GM12878 (cell line): ENCODE results near the gene HYCC1. TPM values are rescaled to one million over a fixed set of nuclear protein-coding genes. Genes with fewer than 3 reads are reported as not detected.

ENCODE experiments used
- ATF2 ChIP-seq: IDR thresholded peaks from 2 replicates; pipeline ENCODE4 v1.6.1; 2012; ENCODE audit warnings: low read length, inconsistent platforms
- BACH1 ChIP-seq: fragments of 450-650 bp; IDR thresholded peaks from 2 replicates; pipeline ENCODE4 v1.6.1; 2017; ENCODE audit warnings: mild to moderate bottlenecking, borderline replicate concordance
- CBX5 ChIP-seq: sonication (generic); IDR thresholded peaks from 2 replicates; pipeline ENCODE4 v1.6.1; 2016; ENCODE audit warnings: low read depth, moderate library complexity, mild to moderate bottlenecking, inconsistent platforms
- CTCF ChIP-seq, 3 experiments: IDR thresholded peaks in 2 of 3; conservative IDR thresholded peaks in 1 of 3; 2 replicates each; pipeline ENCODE4 v1.5.1; 2011; ENCODE audit warnings: low read depth in 3 of 3, low read length in 3 of 3, mild to moderate bottlenecking in 3 of 3, control low read depth in 2 of 3, moderate library complexity in 2 of 3, inconsistent platforms in 1 of 3, mixed read lengths in 1 of 3; ENCODE audit not compliant: control insufficient read depth in 2 of 3, insufficient read depth in 1 of 3; ENCODE audit errors: extremely low read depth in 1 of 3
- DPF2 ChIP-seq: fragments of 450-650 bp; IDR thresholded peaks from 2 replicates; pipeline ENCODE4 v1.6.1; 2017; ENCODE audit warnings: mild to moderate bottlenecking
- EED ChIP-seq: sonication (generic); IDR thresholded peaks from 2 replicates; pipeline ENCODE4 v1.6.1; 2016; ENCODE audit warnings: antibody characterized with exemption, low read depth
- EGR1 ChIP-seq, 2 experiments: IDR thresholded peaks; 1 replicate in 1 of 2; 2 replicates in 1 of 2; pipeline ENCODE4 v1.6.1; 2011 to 2012; ENCODE audit warnings: low read depth in 2 of 2, low read length in 2 of 2, borderline replicate concordance in 1 of 2, mild to moderate bottlenecking in 1 of 2, moderate library complexity in 1 of 2
- EP300 ChIP-seq, 2 experiments: fragments of 150-350 bp in 1 of 2; IDR thresholded peaks; 2 replicates each; pipeline ENCODE4 v1.6.1; 2011 to 2012; ENCODE audit warnings: low read depth in 2 of 2, low read length in 2 of 2, borderline replicate concordance in 1 of 2, improper control_type of control experiment in 1 of 2, inconsistent platforms in 1 of 2; ENCODE audit not compliant: control insufficient read depth in 1 of 2
- HDGF ChIP-seq: fragments of 450-650 bp; IDR thresholded peaks from 2 replicates; pipeline ENCODE4 v1.6.1; 2016; ENCODE audit warnings: antibody characterized with exemption
- IRF4 ChIP-seq: IDR thresholded peaks from 2 replicates; pipeline ENCODE4 v1.6.1; 2011; ENCODE audit warnings: low read depth, low read length
- JUNB ChIP-seq: IDR thresholded peaks from 2 replicates; pipeline ENCODE4 v1.6.1; 2016; ENCODE audit warnings: antibody characterized with exemption, mild to moderate bottlenecking
- KLF5 ChIP-seq: fragments of 450-650 bp; IDR thresholded peaks from 2 replicates; pipeline ENCODE4 v1.6.1; 2014; ENCODE audit warnings: mild to moderate bottlenecking; ENCODE audit not compliant: partially characterized antibody
- MTA2 ChIP-seq: fragments of 450-650 bp; IDR thresholded peaks from 2 replicates; pipeline ENCODE4 v1.6.1; 2016; ENCODE audit warnings: low read depth, mild to moderate bottlenecking, moderate library complexity
- NR2C2 ChIP-seq: IDR thresholded peaks from 2 replicates; pipeline ENCODE4 v1.6.1; 2011; ENCODE audit warnings: borderline replicate concordance, low read depth; ENCODE audit not compliant: control insufficient read depth, insufficient read length
- NR2F1 ChIP-seq: fragments of 450-650 bp; conservative IDR thresholded peaks from 2 replicates; pipeline ENCODE4 v1.6.1; 2017; ENCODE audit warnings: mild to moderate bottlenecking
- POLR2AphosphoS2 ChIP-seq: IDR thresholded peaks from 2 replicates; pipeline ENCODE4 v1.6.1; 2011; ENCODE audit warnings: low read depth, mild to moderate bottlenecking, low read length, improper control_type of control experiment, moderate library complexity
- POLR2AphosphoS5 ChIP-seq: IDR thresholded peaks from 2 replicates; pipeline ENCODE4 v1.6.1; 2011; ENCODE audit warnings: mild to moderate bottlenecking, low read length, inconsistent platforms
- RBBP5 ChIP-seq: fragments of 200-600 bp; sonication (generic); conservative IDR thresholded peaks from 2 replicates; pipeline ENCODE4 v1.6.1; 2016
- RUNX3 ChIP-seq: IDR thresholded peaks from 2 replicates; pipeline ENCODE4 v1.6.1; 2012; ENCODE audit warnings: low read length, inconsistent platforms
- SKIL ChIP-seq: fragments of 450-650 bp; IDR thresholded peaks from 2 replicates; pipeline ENCODE4 v1.6.1; 2017; ENCODE audit warnings: mild to moderate bottlenecking, low read depth, inconsistent platforms; ENCODE audit not compliant: poor library complexity, severe bottlenecking
- SMARCA5 ChIP-seq: fragments of 450-650 bp; IDR thresholded peaks from 2 replicates; pipeline ENCODE4 v1.6.1; 2017; ENCODE audit warnings: mild to moderate bottlenecking
- SRF ChIP-seq, 2 experiments: IDR thresholded peaks; 2 replicates each; pipeline ENCODE4 v1.6.1; 2011; ENCODE audit warnings: low read depth in 2 of 2, low read length in 2 of 2, mild to moderate bottlenecking in 1 of 2, moderate library complexity in 1 of 2
- SUZ12 ChIP-seq: fragments of 200-600 bp; sonication (generic); IDR thresholded peaks from one replicate; pipeline ENCODE4 v1.6.1; 2018; ENCODE audit warnings: antibody characterized with exemption, mild to moderate bottlenecking; ENCODE audit not compliant: unreplicated experiment
- YY1 ChIP-seq: IDR thresholded peaks from 2 replicates; pipeline ENCODE4 v1.6.1; 2011; ENCODE audit warnings: low read depth, mild to moderate bottlenecking, low read length
- ZNF274 ChIP-seq: IDR thresholded peaks from one replicate; pipeline ENCODE4 v1.8.0; 2011; ENCODE audit not compliant: insufficient read length, insufficient read depth
- ZNF384 ChIP-seq: IDR thresholded peaks from 2 replicates; pipeline ENCODE4 v1.6.1; 2012; ENCODE audit warnings: low read depth, mild to moderate bottlenecking, low read length, improper control_type of control experiment, borderline replicate concordance
- polyA plus RNA-seq, 11 experiments: library from polyadenylated mRNA; depleted of rRNA in 4 of 11; unstranded in 6 of 11; stranded (reverse) in 5 of 11; fragments of >200 nt; fragmentation: Nextera tagmentation in 4 of 11; fragmentation: Illumina TruSeq in 1 of 11; extraction: Ambion mirVana in 4 of 11; extraction: Trizol in 1 of 11; gene quantifications; 1 replicate in 1 of 11; 2 replicates in 10 of 11; pipeline versions ENCODE4 v1.2.1 to v1.2.3, GENCODE V29; 2011 to 2016; ENCODE audit warnings: inconsistent platforms in 2 of 11, missing spikeins in 2 of 11, low read depth in 1 of 11
- total RNA-seq, 4 experiments: library from RNA; depleted of rRNA in 3 of 4; stranded (reverse); fragments of >200 nt in 3 of 4; fragmentation: Illumina TruSeq in 1 of 4; extraction: Trizol in 1 of 4; gene quantifications; 2 replicates each; pipeline versions ENCODE4 v1.2.1 to v1.2.3, GENCODE V29; 2013 to 2021

HYCC1 gene
- total and polyA plus RNA-seq, 10 of the 15 experiments (the other 5 are each of a cell fraction or from before 2014, with no cell fraction given) = 8.5 to 62.9 (median 33.1) TPM

GRCh38 chr7:22992874-22993840 lies 20.8 kb downstream of the HYCC1 start (continued):
- TF ChIP-seq CBX5 = 0 out of 2 replicates have a peak, but pooled peaks have one; percentile 54
- TF ChIP-seq MTA2 = peak; percentile 55
- TF ChIP-seq ZNF274 = no peak
- no peak for TF ChIP-seq SUZ12
- TF ChIP-seq SRF (IDR thresholded peaks at IDR 0.05; ENCODE audit: low read depth in 2 of 2, low read length in 2 of 2) = no peak
- TF ChIP-seq EGR1 (IDR thresholded peaks at IDR 0.05; ENCODE audit: borderline replicate concordance in 1 of 2, low read depth in 2 of 2, low read length in 2 of 2) = no peak
- peak; percentile 91 for TF ChIP-seq RUNX3
- peak in 1 of 2 experiments; percentile 19; a peak in 1 of 4 replicates for TF ChIP-seq EP300 (IDR thresholded peaks at IDR 0.05; ENCODE audit: borderline replicate concordance in 1 of 2, control insufficient read depth in 1 of 2, low read depth in 2 of 2, low read length in 2 of 2)
- TF ChIP-seq ZNF384 = no peak
- no peak for TF ChIP-seq CTCF (IDR thresholded peaks at IDR 0.05 in 2 of 3, conservative IDR thresholded peaks at IDR 0.05 in 1 of 3; ENCODE audit: control insufficient read depth in 2 of 3, extremely low read depth in 1 of 3, insufficient read depth in 1 of 3, low read depth in 3 of 3, low read length in 3 of 3)
- TF ChIP-seq SMARCA5 = 0 out of 2 replicates have a peak, but pooled peaks have one; percentile 34
- TF ChIP-seq KLF5 = no peak
- TF ChIP-seq RBBP5 = no peak
- no peak for TF ChIP-seq HDGF
- TF ChIP-seq NR2F1 = peak; percentile 73
- TF ChIP-seq IRF4 = peak; percentile 81; the same call in 1 of the 2 replicates
- no peak for TF ChIP-seq POLR2AphosphoS5
- peak; percentile 62; the same call in 1 of the 2 replicates for TF ChIP-seq ATF2
- peak; percentile 77 for TF ChIP-seq EED
- no peak for TF ChIP-seq POLR2AphosphoS2
- TF ChIP-seq YY1 = no peak
- no peak for TF ChIP-seq BACH1
- peak; percentile 58; the same call in 1 of the 2 replicates for TF ChIP-seq DPF2
- peak; percentile 94 for TF ChIP-seq JUNB
- no peak for TF ChIP-seq SKIL
- TF ChIP-seq NR2C2 = no peak
